Body of pancreas (tissue), 4 donors: ENCODE measurements around the gene KIAA1614. TPM values are rescaled to one million over a fixed set of nuclear protein-coding genes. Genes with fewer than 3 reads are reported as not detected.

Experiments used
- ATAC-seq: fragments of 150-250 bp; one replicate; pipeline ENCODE4 v1.9.1; 2016
- DNase-seq, 4 donors: peaks; one replicate each; pipeline ENCODE4 v3.0.0-alpha.2; 2019
- H3K27ac ChIP-seq, 4 donors: fragments of 200-600 bp; sonication (generic); 1 replicate in 3 of 4; 2 replicates in 1 of 4; pipeline versions ENCODE4 v1.5.1 to v1.6.1; 2016 to 2019; ENCODE audit warnings: mild to moderate bottlenecking in 1 of 4, mixed read lengths in 1 of 4, moderate library complexity in 1 of 4
- H3K27me3 ChIP-seq, 2 donors: fragments of 200-600 bp; sonication (generic); one replicate each; pipeline ENCODE4 v1.6.0; 2016; ENCODE audit warnings: mild to moderate bottlenecking in 1 of 2
- H3K36me3 ChIP-seq, 2 donors: fragments of 200-600 bp; sonication (generic); replicated peaks in 1 of 2; 2 replicates each; pipeline ENCODE4 v1.5.1; 2016; ENCODE audit warnings: low read depth in 2 of 2; ENCODE audit not compliant: insufficient read depth in 1 of 2
- H3K4me1 ChIP-seq: fragments of 200-600 bp; sonication (generic); one replicate; pipeline ENCODE4 v1.6.0; 2016
- H3K4me3 ChIP-seq, 2 donors: fragments of 200-600 bp; sonication (generic); 1 replicate in 1 of 2; 2 replicates in 1 of 2; pipeline ENCODE4 v1.5.1; 2016 to 2019
- H3K9me3 ChIP-seq, 3 donors: fragments of 200-600 bp; sonication (generic); 1 replicate in 2 of 3; 2 replicates in 1 of 3; pipeline ENCODE4 v1.5.1; 2016
- CTCF ChIP-seq, 7 experiments: fragments of 450-650 bp in 4 of 7; fragments of 200-600 bp in 3 of 7; sonication (generic) in 3 of 7; IDR thresholded peaks; one replicate each; pipeline ENCODE4 v1.5.1; 2016 to 2019; ENCODE audit warnings: antibody characterized with exemption in 7 of 7
- POLR2A ChIP-seq, 3 donors: fragments of 450-650 bp; IDR thresholded peaks; one replicate each; pipeline ENCODE4 v1.6.1; 2016; ENCODE audit warnings: antibody characterized with exemption in 3 of 3, mild to moderate bottlenecking in 2 of 3
- WGBS, 2 donors: methylation state at CpG; one replicate each; pipeline ENCODE4 v1.1.5; 2017; 5-methylcytosine and 5-hydroxymethylcytosine counted together
- intact Hi-C: fragments of 100-400 bp; cut with DNase I; formaldehyde crosslinking; loops from one replicate; pipeline ENCODE4 v1.15.1; 2023
- total RNA-seq, 2 donors: library from RNA; depleted of rRNA; stranded (reverse); fragments of >200 nt; gene quantifications; one replicate each; pipeline ENCODE4 v1.1.0, GENCODE V29; 2016

The KIAA1614 gene
- total RNA-seq, 2 donors from 2014 or later, result 0.52 to 4.3 TPM

DNA sequence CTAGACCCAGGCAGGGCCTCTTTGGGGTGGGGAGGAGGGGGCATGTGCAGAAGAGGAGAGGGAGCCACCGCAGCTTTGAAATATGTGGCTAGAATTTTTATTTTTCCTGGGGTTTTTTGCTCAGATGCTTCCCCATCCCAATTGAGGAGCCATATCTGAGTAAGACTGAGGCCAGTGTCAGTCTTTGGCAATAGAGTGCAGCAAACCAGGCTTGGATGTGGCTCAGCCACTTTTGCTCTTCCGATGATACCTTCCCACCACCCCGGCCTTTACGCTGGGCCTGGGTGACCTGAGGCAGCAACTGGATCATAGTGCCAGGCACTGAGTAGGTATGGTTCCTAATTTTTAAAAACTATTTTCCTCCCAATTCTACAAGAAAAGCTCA, 36.9 kb downstream of the KIAA1614 start:
- ATAC-seq (no peak), DNase-seq (no peak)
- intact Hi-C loops, result no loop called here
- no peak for TF ChIP-seq CTCF (IDR thresholded peaks at IDR 0.05)
- 93 to 100% methylated on average over 4 of the region's 4 CpGs for WGBS, 2 donors
- H3K4me3 ChIP-seq, result no peak overlapping the region
- no peaks in the 10 kb centered on the region for H3K36me3 ChIP-seq
- H3K4me1 ChIP-seq, result peaks cover 16% of the 10 kb centered on the region
- no peaks in the 10 kb centered on the region for H3K9me3 ChIP-seq
- H3K27me3 ChIP-seq, result no peaks in the 10 kb centered on the region
- H3K27ac ChIP-seq, result no peak overlapping the region

GRCh38 chr1:180950321-180950720, 37.6 kb downstream of the KIAA1614 start:
- TF ChIP-seq POLR2A (IDR thresholded peaks at IDR 0.05), result no peak
- no peak for TF ChIP-seq CTCF (IDR thresholded peaks at IDR 0.05)
- Histone ChIP-seq H3K4me3 (no peak overlapping the region), H3K4me1 (peaks cover 17% of the 10 kb centered on the region), H3K27ac (no peak overlapping the region), H3K36me3 (no peaks in the 10 kb centered on the region), H3K27me3 (no peaks in the 10 kb centered on the region), H3K9me3 (no peaks in the 10 kb centered on the region)
- intact Hi-C loops, result no loop called here
- 84 to 92% methylated on average over 8 to 12 of the region's 12 CpGs for WGBS, 2 donors
- ATAC-seq (no peak), DNase-seq (no peak)

DNA sequence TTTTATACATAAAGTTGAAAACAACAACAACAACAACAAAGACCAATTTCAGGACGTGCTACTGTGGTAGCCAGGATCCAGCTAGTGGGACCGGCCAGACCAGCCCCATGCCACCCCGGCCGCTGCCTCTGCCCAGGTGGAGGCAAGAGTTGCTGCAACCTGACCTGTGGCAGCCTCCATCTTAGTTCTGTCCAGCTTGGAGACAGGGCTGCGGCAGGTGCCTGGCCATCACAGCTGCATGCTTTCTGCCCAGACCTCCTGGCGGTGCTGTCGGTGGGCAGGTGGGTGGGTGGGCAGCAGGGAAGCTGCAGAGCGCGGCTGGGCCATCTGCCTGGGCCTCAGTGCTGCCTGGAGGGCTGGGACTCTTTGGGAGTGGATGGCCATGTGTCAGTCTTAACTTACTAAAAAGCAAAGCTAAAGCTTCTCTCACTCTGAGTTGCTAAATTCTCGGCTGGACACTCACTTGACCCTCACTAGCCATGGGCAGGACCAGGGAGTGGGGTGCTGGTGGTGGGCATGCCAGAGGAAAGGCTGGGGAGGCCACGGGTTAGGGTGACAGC, 38.6 kb downstream of the KIAA1614 start:
- Histone ChIP-seq H3K9me3 (no peaks in the 10 kb centered on the region), H3K27ac (no peak overlapping the region), H3K4me3 (no peak overlapping the region), H3K4me1 (peaks cover 17% of the 10 kb centered on the region), H3K27me3 (no peaks in the 10 kb centered on the region), H3K36me3 (no peaks in the 10 kb centered on the region)
- WGBS, 2 donors, result 87 to 91% methylated on average over 10 to 11 of the region's 11 CpGs
- TF ChIP-seq CTCF (IDR thresholded peaks at IDR 0.05), result no peak
- intact Hi-C loops, result no loop called here
- DNase-seq (no peak), ATAC-seq (no peak)

DNA sequence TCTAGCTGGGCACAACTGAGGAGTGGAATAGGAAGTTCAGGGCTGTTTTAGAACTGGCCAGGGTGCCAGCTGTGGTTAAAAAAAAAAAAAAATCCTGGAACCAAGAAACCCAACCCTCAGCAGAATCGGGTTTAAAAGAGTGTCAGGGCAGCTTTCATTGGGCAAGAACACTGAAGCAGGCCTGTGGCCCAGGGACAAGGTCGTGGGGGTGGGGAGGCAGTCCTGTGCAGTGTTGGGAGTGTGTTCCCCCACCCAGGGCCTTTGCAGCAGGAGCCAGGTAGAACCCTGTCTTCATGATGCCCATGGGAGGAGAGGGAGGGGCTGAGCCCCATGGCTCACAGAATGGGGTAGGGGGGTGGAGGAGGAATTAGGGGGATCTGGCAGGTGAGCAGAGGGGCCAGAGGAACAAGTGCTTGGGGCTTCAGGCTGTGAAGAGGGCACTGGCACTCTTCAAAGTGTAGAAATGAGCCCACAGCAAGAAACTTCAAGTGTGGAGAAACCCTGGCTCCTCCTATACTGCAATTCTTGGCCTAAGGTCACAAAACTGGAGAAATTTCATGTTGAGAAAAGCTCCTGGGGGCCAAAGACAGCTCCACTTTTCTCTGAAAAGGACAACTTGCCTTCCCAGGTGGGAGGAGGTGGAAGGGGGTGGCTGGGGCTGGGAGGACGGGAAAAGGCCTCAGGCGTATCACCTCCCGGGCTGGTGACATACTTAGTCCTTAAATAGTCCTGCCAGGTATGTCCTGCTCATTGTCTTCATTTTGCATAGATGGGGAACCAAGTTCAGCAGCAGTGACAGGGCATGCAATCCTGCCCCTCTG, 39.3 kb downstream of the KIAA1614 start:
- no peak for ATAC-seq
- H3K4me1 ChIP-seq, result peaks cover 17% of the 10 kb centered on the region
- intact Hi-C loops, result no loop called here
- H3K27ac ChIP-seq, result no peak overlapping the region
- H3K27me3 ChIP-seq, result no peaks in the 10 kb centered on the region
- 67 to 72% methylated on average over 5 of the region's 5 CpGs for WGBS, 2 donors
- H3K9me3 ChIP-seq, result no peaks in the 10 kb centered on the region
- no peak overlapping the region for H3K4me3 ChIP-seq
- no peaks in the 10 kb centered on the region for H3K36me3 ChIP-seq
- TF ChIP-seq CTCF (IDR thresholded peaks at IDR 0.05) (no peak), POLR2A (IDR thresholded peaks at IDR 0.05) (no peak)
- no peak for DNase-seq

GRCh38 chr1:180952657-180953013, 39.9 kb downstream of the KIAA1614 start:
- DNase-seq (no peak), ATAC-seq (no peak)
- Histone ChIP-seq H3K27ac (no peak overlapping the region), H3K4me3 (no peak overlapping the region), H3K27me3 (no peaks in the 10 kb centered on the region), H3K36me3 (no peaks in the 10 kb centered on the region), H3K4me1 (peaks cover 17% of the 10 kb centered on the region), H3K9me3 (no peaks in the 10 kb centered on the region)
- WGBS, 2 donors, result 88 to 93% methylated on average over 4 to 6 of the region's 6 CpGs
- intact Hi-C loops, result no loop called here
- TF ChIP-seq POLR2A (IDR thresholded peaks at IDR 0.05), result no peak
- no peak for TF ChIP-seq CTCF (IDR thresholded peaks at IDR 0.05)
